Activated CD8-positive, alpha-beta memory T cell treated with anti-CD3 and anti-CD28 coated beads for 36 hours (primary cell): ENCODE data around the gene GPR176. TPM values are rescaled to one million over a fixed set of nuclear protein-coding genes. Genes with fewer than 3 reads are reported as not detected.

Experiments
- CTCF ChIA-PET: fragments of 350-600 bp; sonication (Branson Sonifier 250); formaldehyde crosslinking; loops from one replicate; lab custom pipeline; 2021; ENCODE audit warnings: antibody characterized with exemption; lab: Charles Lee
- POLR2A ChIA-PET: fragments of 350-600 bp; sonication (Branson Sonifier 250); formaldehyde crosslinking; loops from one replicate; lab custom pipeline; 2021; ENCODE audit warnings: antibody characterized with exemption; lab: Charles Lee
- total RNA-seq, 2 experiments: library from RNA; stranded (reverse); gene quantifications; one replicate each; pipeline ENCODE4 v1.2.3, GENCODE V29; 2021

The GPR176 gene
- total RNA-seq, 2 experiments from 2014 or later, result 0.06 to 0.11 TPM

GRCh38 chr15:39873978-39874377, 46.1 kb downstream of the GPR176 start:
- POLR2A ChIA-PET, result no interaction called here
- CTCF ChIA-PET, result interaction anchor here (1.0 to 1.4 kb wide), 2 partner anchors 85 to 88 kb away, joined by 4 read pairs; no protein-coding TSS in a partner anchor

GRCh38 chr15:39870537-39870936, 49.5 kb downstream of the GPR176 start:
- POLR2A ChIA-PET, result no interaction called here
- CTCF ChIA-PET, result no interaction called here

- POLR2A ChIA-PET, result no interaction called here
Measured at GRCh38 chr15:39869858-39870515, 50.1 kb downstream of the GPR176 start.

GRCh38 chr15:39869254-39869653, 50.8 kb downstream of the GPR176 start:
- CTCF ChIA-PET, result no interaction called here
- POLR2A ChIA-PET, result no interaction called here

More at GRCh38 chr15:39869858-39870515, 50.1 kb downstream of the GPR176 start:
- CTCF ChIA-PET, result no interaction called here

GRCh38 chr15:39868396-39868795, 51.7 kb downstream of the GPR176 start:
- ChIA-PET POLR2A (no interaction called here), CTCF (no interaction called here)

GRCh38 chr15:39864116-39864515, 56.0 kb downstream of the GPR176 start:
- POLR2A ChIA-PET, result no interaction called here
- CTCF ChIA-PET, result no interaction called here

- ChIA-PET CTCF (no interaction called here), POLR2A (no interaction called here)
Measured at GRCh38 chr15:39860871-39861270, 59.2 kb downstream of the GPR176 start.

- ChIA-PET POLR2A (no interaction called here), CTCF (no interaction called here)
Measured at GRCh38 chr15:39860200-39860599, 59.9 kb downstream of the GPR176 start.

GRCh38 chr15:39859636-39860035, 60.4 kb downstream of the GPR176 start:
- POLR2A ChIA-PET, result no interaction called here
- CTCF ChIA-PET, result no interaction called here

- ChIA-PET CTCF (no interaction called here), POLR2A (no interaction called here)
Measured at GRCh38 chr15:39857132-39857531, 62.9 kb downstream of the GPR176 start.

- CTCF ChIA-PET, result no interaction called here
- POLR2A ChIA-PET, result no interaction called here
Measured at GRCh38 chr15:39856357-39856756, 63.7 kb downstream of the GPR176 start.

GRCh38 chr15:39855400-39855799, 64.7 kb downstream of the GPR176 start:
- POLR2A ChIA-PET, result no interaction called here
- CTCF ChIA-PET, result no interaction called here

- POLR2A ChIA-PET, result no interaction called here
Measured at GRCh38 chr15:39854161-39854560, 65.9 kb downstream of the GPR176 start.

GRCh38 chr15:39852250-39852649, 67.8 kb downstream of the GPR176 start:
- CTCF ChIA-PET, result no interaction called here
- POLR2A ChIA-PET, result no interaction called here

More at GRCh38 chr15:39854161-39854560, 65.9 kb downstream of the GPR176 start:
- CTCF ChIA-PET, result no interaction called here

- POLR2A ChIA-PET, result no interaction called here
- CTCF ChIA-PET, result no interaction called here
Measured at GRCh38 chr15:39851500-39852092, 68.5 kb downstream of the GPR176 start.

- POLR2A ChIA-PET, result no interaction called here
Measured at GRCh38 chr15:39850436-39850835, 69.6 kb downstream of the GPR176 start.

GRCh38 chr15:39846108-39846507, 74.0 kb downstream of the GPR176 start:
- CTCF ChIA-PET, result no interaction called here
- POLR2A ChIA-PET, result no interaction called here

More at GRCh38 chr15:39850436-39850835, 69.6 kb downstream of the GPR176 start:
- CTCF ChIA-PET, result no interaction called here

- POLR2A ChIA-PET, result no interaction called here
- CTCF ChIA-PET, result no interaction called here
Measured at GRCh38 chr15:39845582-39845981, 74.5 kb downstream of the GPR176 start.

- CTCF ChIA-PET, result no interaction called here
- POLR2A ChIA-PET, result no interaction called here
Measured at GRCh38 chr15:39843565-39843964, 76.5 kb downstream of the GPR176 start.

- CTCF ChIA-PET, result no interaction called here
- POLR2A ChIA-PET, result no interaction called here
Measured at GRCh38 chr15:39837454-39837853, 82.6 kb downstream of the GPR176 start.

- POLR2A ChIA-PET, result no interaction called here
- CTCF ChIA-PET, result no interaction called here
Measured at GRCh38 chr15:39835550-39835949, 84.5 kb downstream of the GPR176 start.
